ENCODE results near the gene MYO1B. TPM values are rescaled to one million over a fixed set of nuclear protein-coding genes. Genes with fewer than 3 reads are reported as not detected.

Gene MYO1B
- total RNA-seq, 6 experiments from 2014 or later = 214 to 254 (median 236) TPM

GRCh38 chr2:191318037-191318728, 73.0 kb downstream of the MYO1B start:
- peaks cover 2% of the 10 kb centered on the region; the same call in 1 of the 2 replicates for H3K27me3 Mint-ChIP-seq (ENCODE audit: insufficient read depth)
- TF ChIP-seq CTCF (IDR thresholded peaks at IDR 0.05) = no peak
- peaks cover 90% of the 10 kb centered on the region for H3K4me1 Mint-ChIP-seq (ENCODE audit: low read depth)
- H3K27ac Mint-ChIP-seq = peak overlapping the region; percentile 92
- no peaks in the 10 kb centered on the region for H3K9me3 Mint-ChIP-seq
- peak overlapping the region; percentile 70 for H3K4me3 Mint-ChIP-seq
- DNase-seq = peak; percentile 41
- H3K36me3 Mint-ChIP-seq (ENCODE audit: low read depth) = peaks cover 30% of the 10 kb centered on the region

- peak; percentile 69 for DNase-seq
- Mint-ChIP-seq H3K4me1 (ENCODE audit: low read depth) (peaks cover 95% of the 10 kb centered on the region), H3K36me3 (ENCODE audit: low read depth) (peaks cover 33% of the 10 kb centered on the region), H3K27ac (peak overlapping the region; percentile 92), H3K27me3 (ENCODE audit: insufficient read depth) (peaks cover 2% of the 10 kb centered on the region; the same call in 1 of the 2 replicates), H3K4me3 (peak overlapping the region; percentile 70), H3K9me3 (no peaks in the 10 kb centered on the region)
- no peak for TF ChIP-seq CTCF (IDR thresholded peaks at IDR 0.05)
These were observed 73.5 kb downstream of the MYO1B start for GRCh38 chr2:191318729-191319078.

DNA sequence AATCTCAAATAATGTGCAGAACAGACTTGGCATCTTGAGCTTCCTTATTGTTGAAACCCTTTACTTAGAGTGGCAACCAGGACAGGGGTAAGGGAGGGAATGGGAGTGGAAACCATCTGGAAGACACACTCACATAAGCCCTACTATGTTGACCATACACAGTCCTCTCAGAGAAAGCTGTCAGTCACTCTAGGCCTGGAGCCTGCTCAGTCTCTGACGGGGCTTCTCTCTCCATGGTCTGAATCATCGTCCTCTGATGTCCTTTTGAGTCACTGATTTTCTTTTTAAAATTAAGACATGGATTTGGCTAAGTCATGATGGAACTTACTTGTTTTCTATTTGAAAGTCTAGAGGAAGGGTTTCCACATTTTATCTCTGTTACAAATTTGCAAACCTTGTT, 74.0 kb downstream of the MYO1B start:
- peaks cover 1% of the 10 kb centered on the region; the same call in 1 of the 2 replicates for H3K9me3 Mint-ChIP-seq
- TF ChIP-seq CTCF (IDR thresholded peaks at IDR 0.05) = no peak
- H3K4me1 Mint-ChIP-seq (ENCODE audit: low read depth) = peaks cover 96% of the 10 kb centered on the region
- H3K4me3 Mint-ChIP-seq = peak overlapping the region; percentile 70
- H3K27me3 Mint-ChIP-seq (ENCODE audit: insufficient read depth) = peaks cover 2% of the 10 kb centered on the region; the same call in 1 of the 2 replicates
- peak overlapping the region; percentile 92 for H3K27ac Mint-ChIP-seq
- peaks cover 30% of the 10 kb centered on the region for H3K36me3 Mint-ChIP-seq (ENCODE audit: low read depth)
- peak; percentile 61 for DNase-seq

- H3K36me3 Mint-ChIP-seq (ENCODE audit: low read depth) = peaks cover 38% of the 10 kb centered on the region
- peak overlapping the region; percentile 82 for H3K27ac Mint-ChIP-seq
- H3K27me3 Mint-ChIP-seq (ENCODE audit: insufficient read depth) = peaks cover under 1% of the 10 kb centered on the region; the same call in 1 of the 2 replicates
- peaks cover 5% of the 10 kb centered on the region; the same call in 1 of the 2 replicates for H3K9me3 Mint-ChIP-seq
- H3K4me3 Mint-ChIP-seq = peak overlapping the region; percentile 11; the same call in 1 of the 2 replicates
- no peak for DNase-seq
- no peak for TF ChIP-seq CTCF (IDR thresholded peaks at IDR 0.05)
- peaks cover 93% of the 10 kb centered on the region for H3K4me1 Mint-ChIP-seq (ENCODE audit: low read depth)
These were observed 75.7 kb downstream of the MYO1B start for GRCh38 chr2:191320881-191321280.

- H3K27ac Mint-ChIP-seq = peak overlapping the region; percentile 82
- peaks cover 93% of the 10 kb centered on the region for H3K4me1 Mint-ChIP-seq (ENCODE audit: low read depth)
- H3K27me3 Mint-ChIP-seq (ENCODE audit: insufficient read depth) = no peaks in the 10 kb centered on the region
- peaks cover 42% of the 10 kb centered on the region for H3K36me3 Mint-ChIP-seq (ENCODE audit: low read depth)
- H3K4me3 Mint-ChIP-seq = peak overlapping the region; percentile 38
- peak; percentile 79 for DNase-seq
- TF ChIP-seq CTCF (IDR thresholded peaks at IDR 0.05) = no peak
- H3K9me3 Mint-ChIP-seq = peaks cover 5% of the 10 kb centered on the region; the same call in 1 of the 2 replicates
These were observed 76.9 kb downstream of the MYO1B start for GRCh38 chr2:191321861-191322662.

Data from HFFc6 (cell line).